ENCODE measurements around the gene FLNC.

DNA sequence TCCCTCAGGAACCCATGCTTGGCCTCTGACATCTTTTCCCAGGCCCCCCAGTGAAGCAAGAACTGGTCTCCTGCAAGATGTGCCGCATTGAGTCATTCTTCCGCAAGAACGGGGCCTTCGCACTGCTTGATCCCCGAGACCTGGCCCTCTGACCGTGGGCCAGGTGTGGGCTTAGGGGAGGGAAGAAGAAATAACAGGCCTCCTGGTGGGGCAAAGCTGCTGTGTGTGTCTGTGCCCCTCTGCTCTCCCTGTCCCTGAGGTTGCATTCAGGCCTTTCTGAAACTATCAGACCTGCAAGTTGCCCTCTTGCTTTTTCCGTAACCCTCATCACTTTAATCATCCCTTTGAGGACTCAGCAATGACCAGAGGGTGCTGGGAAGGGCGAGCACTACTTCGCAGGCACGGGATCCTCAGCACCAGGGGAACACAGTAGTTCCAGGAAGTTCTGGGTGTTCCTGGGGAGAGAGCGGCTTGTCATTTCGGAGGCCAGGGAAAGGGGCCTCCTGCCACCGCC is 38.5 kb downstream of the FLNC start:
- TF ChIP-seq, protein P1, sequence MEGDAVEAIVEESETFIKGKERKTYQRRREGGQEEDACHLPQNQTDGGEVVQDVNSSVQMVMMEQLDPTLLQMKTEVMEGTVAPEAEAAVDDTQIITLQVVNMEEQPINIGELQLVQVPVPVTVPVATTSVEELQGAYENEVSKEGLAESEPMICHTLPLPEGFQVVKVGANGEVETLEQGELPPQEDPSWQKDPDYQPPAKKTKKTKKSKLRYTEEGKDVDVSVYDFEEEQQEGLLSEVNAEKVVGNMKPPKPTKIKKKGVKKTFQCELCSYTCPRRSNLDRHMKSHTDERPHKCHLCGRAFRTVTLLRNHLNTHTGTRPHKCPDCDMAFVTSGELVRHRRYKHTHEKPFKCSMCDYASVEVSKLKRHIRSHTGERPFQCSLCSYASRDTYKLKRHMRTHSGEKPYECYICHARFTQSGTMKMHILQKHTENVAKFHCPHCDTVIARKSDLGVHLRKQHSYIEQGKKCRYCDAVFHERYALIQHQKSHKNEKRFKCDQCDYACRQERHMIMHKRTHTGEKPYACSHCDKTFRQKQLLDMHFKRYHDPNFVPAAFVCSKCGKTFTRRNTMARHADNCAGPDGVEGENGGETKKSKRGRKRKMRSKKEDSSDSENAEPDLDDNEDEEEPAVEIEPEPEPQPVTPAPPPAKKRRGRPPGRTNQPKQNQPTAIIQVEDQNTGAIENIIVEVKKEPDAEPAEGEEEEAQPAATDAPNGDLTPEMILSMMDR (conservative IDR thresholded peaks at IDR 0.05; ENCODE audit: low read length), result no peak
- TF ChIP-seq EZH2phosphoT487 (IDR thresholded peaks at IDR 0.05; ENCODE audit: borderline replicate concordance), result no peak
